ENCODE measurements around the gene TMEM185A.
"Not testable (repeated sequence)": the region's sequence is repeated elsewhere in the genome, so short reads cannot be mapped to it uniquely, and the experiment has no call there.

TMEM185A gene

GRCh38 chrX:149550454-149550853 lies 81.1 kb downstream of the TMEM185A start:
- not testable (repeated sequence) for DNase-seq

- DNase-seq = not testable (repeated sequence)
Measured at GRCh38 chrX:149549701-149550100, 81.9 kb downstream of the TMEM185A start, which contains the start of gene HSFX3. Gene HSFX3, minus strand, starts transcription at chrX:149549924. Its CDS starts 72 bp downstream, at chrX:149549852.

- DNase-seq = not testable (repeated sequence)
Measured at GRCh38 chrX:149547782-149548181, 83.8 kb downstream of the TMEM185A start.

GRCh38 chrX:149546962-149547361 lies 84.6 kb downstream of the TMEM185A start:
- not testable (repeated sequence) for DNase-seq
